ENCODE results near the gene KRT15.
"Not testable (repeated sequence)": the region's sequence is repeated elsewhere in the genome, so short reads cannot be mapped to it uniquely, and the experiment has no call there.

KRT15 gene

GRCh38 chr17:41544491-41544892 lies 25.8 kb upstream of the KRT15 start:
- DNase-seq (ENCODE audit: low read depth) = no peak

GRCh38 chr17:41542786-41543185 lies 24.1 kb upstream of the KRT15 start:
- not testable (repeated sequence) for DNase-seq (ENCODE audit: low read depth)

- no peak for DNase-seq (ENCODE audit: low read depth)
These were observed 23.7 kb upstream of the KRT15 start for GRCh38 chr17:41542357-41542756.

GRCh38 chr17:41540921-41541625 lies 22.4 kb upstream of the KRT15 start:
- no peak for DNase-seq (ENCODE audit: low read depth)

- no peak for DNase-seq (ENCODE audit: low read depth)
These were observed 21.4 kb upstream of the KRT15 start for GRCh38 chr17:41539979-41540701.

GRCh38 chr17:41539071-41539492 lies 20.4 kb upstream of the KRT15 start:
- DNase-seq (ENCODE audit: low read depth) = no peak

GRCh38 chr17:41538565-41538991 lies 19.9 kb upstream of the KRT15 start:
- no peak for DNase-seq (ENCODE audit: low read depth)

GRCh38 chr17:41537990-41538389 lies 19.3 kb upstream of the KRT15 start:
- peak; percentile 31 for DNase-seq (ENCODE audit: low read depth)

GRCh38 chr17:41537614-41537954 lies 18.9 kb upstream of the KRT15 start:
- no peak for DNase-seq (ENCODE audit: low read depth)

GRCh38 chr17:41536741-41537613 lies 18.3 kb upstream of the KRT15 start:
- no peak for DNase-seq (ENCODE audit: low read depth)

GRCh38 chr17:41535764-41536481 lies 17.2 kb upstream of the KRT15 start:
- no peak for DNase-seq (ENCODE audit: low read depth)

GRCh38 chr17:41534899-41535546 lies 16.3 kb upstream of the KRT15 start:
- DNase-seq (ENCODE audit: low read depth) = no peak

GRCh38 chr17:41533613-41534012 lies 14.9 kb upstream of the KRT15 start:
- no peak for DNase-seq (ENCODE audit: low read depth)

GRCh38 chr17:41532947-41533570 lies 14.4 kb upstream of the KRT15 start:
- no peak for DNase-seq (ENCODE audit: low read depth)

GRCh38 chr17:41531993-41532392 lies 13.3 kb upstream of the KRT15 start:
- no peak for DNase-seq (ENCODE audit: low read depth)

- DNase-seq (ENCODE audit: low read depth) = no peak
These were observed 11.7 kb upstream of the KRT15 start for GRCh38 chr17:41530062-41531048.

GRCh38 chr17:41529491-41529915 lies 10.8 kb upstream of the KRT15 start:
- DNase-seq (ENCODE audit: low read depth) = no peak

GRCh38 chr17:41528959-41529353 lies 10.3 kb upstream of the KRT15 start:
- no peak for DNase-seq (ENCODE audit: low read depth)

- no peak for DNase-seq (ENCODE audit: low read depth)
These were observed 8.7 kb upstream of the KRT15 start for GRCh38 chr17:41527063-41528023.
